CD14-positive monocyte (primary cell): ENCODE data around the gene TOX3. TPM values are rescaled to one million over a fixed set of nuclear protein-coding genes. Genes with fewer than 3 reads are reported as not detected.

Source experiments
- DNase-seq, 3 donors: peaks; one replicate each; pipeline ENCODE4 v3.0.0-alpha.2; 2011 to 2022
- H2AFZ ChIP-seq: 2 replicates; pipeline ENCODE4 v1.6.0; 2012; ENCODE audit warnings: mild to moderate bottlenecking, low read depth, low read length, inconsistent platforms; ENCODE audit not compliant: insufficient read depth, poor library complexity, severe bottlenecking
- H3K27ac ChIP-seq, 2 donors: 1 replicate in 1 of 2; 2 replicates in 1 of 2; pipeline ENCODE4 v1.5.1; 2012 to 2013; ENCODE audit warnings: low read length in 2 of 2, control low read depth in 1 of 2, inconsistent platforms in 1 of 2, low read depth in 1 of 2, mild to moderate bottlenecking in 1 of 2
- H3K27me3 ChIP-seq, 2 donors: one replicate each; pipeline versions ENCODE4 v1.6.0 to v1.6.1; 2011 to 2013; ENCODE audit warnings: low read length in 2 of 2; ENCODE audit not compliant: control insufficient read depth in 2 of 2, insufficient read depth in 2 of 2
- H3K36me3 ChIP-seq, 2 donors: replicated peaks in 1 of 2; 1 replicate in 1 of 2; 2 replicates in 1 of 2; pipeline versions ENCODE4 v1.5.1 to v1.6.1; 2012 to 2013; ENCODE audit warnings: low read length in 2 of 2, control low read depth in 1 of 2, inconsistent platforms in 1 of 2, mild to moderate bottlenecking in 1 of 2; ENCODE audit not compliant: insufficient read depth in 2 of 2, control insufficient read depth in 1 of 2
- H3K4me1 ChIP-seq, 2 donors: 1 replicate in 1 of 2; 2 replicates in 1 of 2; pipeline versions ENCODE4 v1.5.1 to v1.6.1; 2012 to 2013; ENCODE audit warnings: low read length in 2 of 2, control low read depth in 1 of 2, inconsistent platforms in 1 of 2, mild to moderate bottlenecking in 1 of 2, moderate library complexity in 1 of 2; ENCODE audit not compliant: insufficient read depth in 2 of 2, control insufficient read depth in 1 of 2
- H3K4me2 ChIP-seq: replicated peaks from 2 replicates; pipeline ENCODE3; 2012; ENCODE audit warnings: low read length, moderate library complexity, mild to moderate bottlenecking; ENCODE audit not compliant: poor library complexity, severe bottlenecking; ENCODE audit errors: extremely low read depth
- H3K4me3 ChIP-seq, 3 experiments: fragments of 200-600 bp in 1 of 3; sonication (generic) in 1 of 3; replicated peaks in 1 of 3; 1 replicate in 2 of 3; 2 replicates in 1 of 3; pipeline ENCODE4 v1.5.1; 2011 to 2013; ENCODE audit warnings: low read length in 3 of 3, mild to moderate bottlenecking in 3 of 3, control low read depth in 2 of 3, low read depth in 2 of 3, inconsistent platforms in 1 of 3, moderate library complexity in 1 of 3
- H3K79me2 ChIP-seq: 2 replicates; pipeline ENCODE4 v1.6.0; 2012; ENCODE audit warnings: mild to moderate bottlenecking, control low read depth, inconsistent platforms, low read length, moderate library complexity; ENCODE audit not compliant: insufficient read depth
- H3K9ac ChIP-seq: 2 replicates; pipeline ENCODE4 v1.6.0; 2017; ENCODE audit warnings: low read length, mild to moderate bottlenecking; ENCODE audit not compliant: insufficient read depth, poor library complexity, severe bottlenecking
- H3K9me3 ChIP-seq, 2 donors: replicated peaks in 1 of 2; 1 replicate in 1 of 2; 2 replicates in 1 of 2; pipeline versions ENCODE4 v1.5.1 to v1.6.1; 2012 to 2013; ENCODE audit warnings: low read length in 2 of 2, control low read depth in 1 of 2; ENCODE audit not compliant: control insufficient read depth in 1 of 2, insufficient read depth in 1 of 2
- H4K20me1 ChIP-seq: 2 replicates; pipeline ENCODE4 v1.6.0; 2012; ENCODE audit warnings: mild to moderate bottlenecking, low read length, control low read depth, moderate library complexity; ENCODE audit not compliant: insufficient read depth
- H3K27ac Mint-ChIP-seq, 7 donors: one replicate each; pipeline ENCODE4 v1.8.0; 2020; ENCODE audit warnings: mild to moderate bottlenecking in 7 of 7, mixed read lengths in 7 of 7, moderate library complexity in 6 of 7, inconsistent platforms in 2 of 7
- H3K27me3 Mint-ChIP-seq, 3 donors: one replicate each; pipeline ENCODE4 v1.8.0; 2021 to 2022; ENCODE audit warnings: low read depth in 3 of 3, mild to moderate bottlenecking in 3 of 3, mixed read lengths in 3 of 3, moderate library complexity in 3 of 3, inconsistent platforms in 1 of 3
- H3K36me3 Mint-ChIP-seq, 2 donors: one replicate each; pipeline ENCODE4 v1.8.0; 2020; ENCODE audit warnings: mixed read lengths in 2 of 2, inconsistent platforms in 1 of 2, mild to moderate bottlenecking in 1 of 2
- H3K4me1 Mint-ChIP-seq: one replicate; pipeline ENCODE4 v1.8.0; 2020; ENCODE audit warnings: mild to moderate bottlenecking, mixed read lengths
- H3K4me3 Mint-ChIP-seq, 2 donors: one replicate each; pipeline ENCODE4 v1.8.0; 2020; ENCODE audit warnings: mild to moderate bottlenecking in 2 of 2, mixed read lengths in 2 of 2, moderate library complexity in 1 of 2
- H3K9me3 Mint-ChIP-seq, 7 donors: one replicate each; pipeline ENCODE4 v1.8.0; 2020 to 2022; ENCODE audit warnings: mixed read lengths in 7 of 7, mild to moderate bottlenecking in 6 of 7, moderate library complexity in 6 of 7, inconsistent platforms in 2 of 7
- WGBS: methylation state at CpG from one replicate; pipeline ENCODE4 v1.1.5; 2013; ENCODE audit warnings: missing lambda C conversion rate; ENCODE audit not compliant: insufficient coverage; 5-methylcytosine and 5-hydroxymethylcytosine counted together
- intact Hi-C, 2 donors: fragments of 100-400 bp; cut with micrococcal nuclease; formaldehyde crosslinking; loops; one replicate each; pipeline versions ENCODE4 v1.15.0 to v1.15.1; 2023
- polyA plus RNA-seq, 3 donors: library from polyadenylated mRNA; depleted of rRNA in 1 of 3; unstranded in 2 of 3; stranded (reverse) in 1 of 3; fragments of 300-500 nt in 2 of 3; fragments of >200 nt in 1 of 3; fragmentation: Illumina TruSeq in 2 of 3; gene quantifications; 1 replicate in 2 of 3; 2 replicates in 1 of 3; pipeline ENCODE4 v1.2.3, GENCODE V29; 2012 to 2021
- TF ChIP-seq, protein P1 (sequence below): fragments of 200-600 bp; IDR thresholded peaks from one replicate; pipeline ENCODE4 v1.8.0; 2022; ENCODE audit warnings: antibody characterized with exemption, mild to moderate bottlenecking

The TOX3 gene
- polyA plus RNA-seq, 3 donors, result not detected

DNA sequence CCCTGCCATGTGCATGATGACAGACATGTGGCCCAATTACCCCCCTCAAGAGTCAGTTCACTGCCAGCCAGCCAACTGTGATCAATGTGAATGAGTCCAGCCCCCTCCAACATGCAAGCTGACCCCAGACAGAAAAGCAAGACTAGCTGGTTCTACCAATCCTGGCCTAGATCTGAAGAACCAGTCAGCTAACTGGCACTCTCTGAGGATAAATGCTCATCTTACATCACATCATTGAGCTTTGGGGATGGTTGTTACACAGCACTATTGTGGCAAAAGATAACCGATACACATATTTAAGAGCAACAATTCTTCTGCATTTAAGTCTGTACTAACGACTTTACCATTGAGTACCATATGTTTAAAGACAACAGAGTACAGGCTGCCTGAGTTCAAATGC, 106.7 kb downstream of the TOX3 start:
- no peaks in the 10 kb centered on the region for H3K4me1 Mint-ChIP-seq
- no peak for DNase-seq
- H3K27me3 ChIP-seq, result no peaks in the 10 kb centered on the region
- H3K79me2 ChIP-seq, result no peaks in the 10 kb centered on the region
- no peak overlapping the region for H3K4me3 ChIP-seq
- TF ChIP-seq, protein P1, sequence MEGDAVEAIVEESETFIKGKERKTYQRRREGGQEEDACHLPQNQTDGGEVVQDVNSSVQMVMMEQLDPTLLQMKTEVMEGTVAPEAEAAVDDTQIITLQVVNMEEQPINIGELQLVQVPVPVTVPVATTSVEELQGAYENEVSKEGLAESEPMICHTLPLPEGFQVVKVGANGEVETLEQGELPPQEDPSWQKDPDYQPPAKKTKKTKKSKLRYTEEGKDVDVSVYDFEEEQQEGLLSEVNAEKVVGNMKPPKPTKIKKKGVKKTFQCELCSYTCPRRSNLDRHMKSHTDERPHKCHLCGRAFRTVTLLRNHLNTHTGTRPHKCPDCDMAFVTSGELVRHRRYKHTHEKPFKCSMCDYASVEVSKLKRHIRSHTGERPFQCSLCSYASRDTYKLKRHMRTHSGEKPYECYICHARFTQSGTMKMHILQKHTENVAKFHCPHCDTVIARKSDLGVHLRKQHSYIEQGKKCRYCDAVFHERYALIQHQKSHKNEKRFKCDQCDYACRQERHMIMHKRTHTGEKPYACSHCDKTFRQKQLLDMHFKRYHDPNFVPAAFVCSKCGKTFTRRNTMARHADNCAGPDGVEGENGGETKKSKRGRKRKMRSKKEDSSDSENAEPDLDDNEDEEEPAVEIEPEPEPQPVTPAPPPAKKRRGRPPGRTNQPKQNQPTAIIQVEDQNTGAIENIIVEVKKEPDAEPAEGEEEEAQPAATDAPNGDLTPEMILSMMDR, result no peak
- no peak overlapping the region for H3K27ac ChIP-seq
- H3K27ac Mint-ChIP-seq, result no peak overlapping the region
- no peak overlapping the region for H3K9ac ChIP-seq
- no peaks in the 10 kb centered on the region for H3K36me3 Mint-ChIP-seq
- H3K36me3 ChIP-seq, result no peaks in the 10 kb centered on the region
- H3K4me2 ChIP-seq, result no peak overlapping the region
- no peak overlapping the region for H2AFZ ChIP-seq
- no peaks in the 10 kb centered on the region for H3K4me1 ChIP-seq
- intact Hi-C loops, result no loop called here
- peaks cover 4 to 5% of the 10 kb centered on the region in 2 donors for H3K9me3 ChIP-seq
- no peak overlapping the region for H3K4me3 Mint-ChIP-seq
- no peaks in the 10 kb centered on the region for H4K20me1 ChIP-seq
- peaks cover 0 to 8% (median 3%) of the 10 kb centered on the region in 7 donors for H3K9me3 Mint-ChIP-seq
- 93% methylated on average over 2 of the region's 2 CpGs for WGBS
- peaks cover 0 to 2% (median 0%) of the 10 kb centered on the region in 3 donors for H3K27me3 Mint-ChIP-seq

- WGBS, result 88% methylated on average over 1 of the region's 5 CpGs
- TF ChIP-seq, protein P1, result no peak
- Histone ChIP-seq H3K4me3 (no peak overlapping the region), H3K9me3 (peaks cover 4 to 5% of the 10 kb centered on the region in 2 donors), H3K27me3 (no peaks in the 10 kb centered on the region), H3K4me2 (no peak overlapping the region), H3K79me2 (no peaks in the 10 kb centered on the region), H3K36me3 (no peaks in the 10 kb centered on the region), H3K4me1 (no peaks in the 10 kb centered on the region), H3K27ac (no peak overlapping the region), H3K9ac (no peak overlapping the region), H4K20me1 (no peaks in the 10 kb centered on the region), H2AFZ (no peak overlapping the region)
- intact Hi-C loops, result no loop called here
- Mint-ChIP-seq H3K27ac (no peak overlapping the region), H3K36me3 (no peaks in the 10 kb centered on the region), H3K4me3 (no peak overlapping the region), H3K27me3 (peaks cover 0 to 2% (median 0%) of the 10 kb centered on the region in 3 donors), H3K4me1 (no peaks in the 10 kb centered on the region), H3K9me3 (peaks cover 0 to 8% (median 3%) of the 10 kb centered on the region in 7 donors)
- DNase-seq, result no peak
Observed at GRCh38 chr16:52439750-52440149, 107.2 kb downstream of the TOX3 start.
